Astrocyte of the cerebellum (primary cell): ENCODE measurements around the gene IGFN1.

Experiments used
- DNase-seq: peaks from one replicate; pipeline ENCODE4 v3.0.0-alpha.2; 2011; ENCODE audit warnings: low read depth
- H3K4me3 ChIP-seq: 2 replicates; pipeline ENCODE4 v1.5.1; 2011; ENCODE audit warnings: mild to moderate bottlenecking, low read depth, low read length, moderate library complexity
- in situ Hi-C: cut with HindIII; loops from 2 replicates; pipeline ENCODE4 v1.10.0; 2017; ENCODE audit warnings: low sequenced_read_pairs
- TF ChIP-seq, protein P1 (sequence below): IDR thresholded peaks from 2 replicates; pipeline ENCODE4 v1.5.1; 2012; ENCODE audit warnings: low read length, low read depth, moderate library complexity, mild to moderate bottlenecking; ENCODE audit errors: missing control alignments

The IGFN1 gene

GRCh38 chr1:201184307-201185122 is 6.1 kb upstream of the IGFN1 start:
- peak; percentile 60 for DNase-seq
- in situ Hi-C loops, result no loop called here
- TF ChIP-seq, protein P1, sequence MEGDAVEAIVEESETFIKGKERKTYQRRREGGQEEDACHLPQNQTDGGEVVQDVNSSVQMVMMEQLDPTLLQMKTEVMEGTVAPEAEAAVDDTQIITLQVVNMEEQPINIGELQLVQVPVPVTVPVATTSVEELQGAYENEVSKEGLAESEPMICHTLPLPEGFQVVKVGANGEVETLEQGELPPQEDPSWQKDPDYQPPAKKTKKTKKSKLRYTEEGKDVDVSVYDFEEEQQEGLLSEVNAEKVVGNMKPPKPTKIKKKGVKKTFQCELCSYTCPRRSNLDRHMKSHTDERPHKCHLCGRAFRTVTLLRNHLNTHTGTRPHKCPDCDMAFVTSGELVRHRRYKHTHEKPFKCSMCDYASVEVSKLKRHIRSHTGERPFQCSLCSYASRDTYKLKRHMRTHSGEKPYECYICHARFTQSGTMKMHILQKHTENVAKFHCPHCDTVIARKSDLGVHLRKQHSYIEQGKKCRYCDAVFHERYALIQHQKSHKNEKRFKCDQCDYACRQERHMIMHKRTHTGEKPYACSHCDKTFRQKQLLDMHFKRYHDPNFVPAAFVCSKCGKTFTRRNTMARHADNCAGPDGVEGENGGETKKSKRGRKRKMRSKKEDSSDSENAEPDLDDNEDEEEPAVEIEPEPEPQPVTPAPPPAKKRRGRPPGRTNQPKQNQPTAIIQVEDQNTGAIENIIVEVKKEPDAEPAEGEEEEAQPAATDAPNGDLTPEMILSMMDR, result peak; percentile 82
- no peak overlapping the region for H3K4me3 ChIP-seq

DNA sequence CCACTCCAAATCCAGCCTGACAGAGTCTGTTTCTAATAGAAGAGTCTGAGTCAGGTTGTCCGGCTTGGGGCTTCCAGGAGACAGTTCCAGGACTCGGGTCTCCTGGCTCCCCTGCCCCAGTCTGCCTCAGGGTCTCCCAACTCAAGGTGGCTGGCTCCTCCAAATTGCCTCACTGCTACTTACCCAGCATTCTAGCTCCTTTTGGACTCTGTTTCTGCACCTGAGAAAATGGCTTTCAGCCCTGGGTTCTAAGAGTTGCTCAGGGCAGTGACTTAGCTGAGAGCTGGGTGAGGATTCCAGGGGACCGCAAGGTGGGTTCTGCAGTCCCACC is 5.5 kb upstream of the IGFN1 start:
- in situ Hi-C loops, result no loop called here
- DNase-seq, result no peak
- TF ChIP-seq, protein P1, result no peak
- H3K4me3 ChIP-seq, result no peak overlapping the region

GRCh38 chr1:201185527-201186128 is 5.0 kb upstream of the IGFN1 start:
- in situ Hi-C loops, result no loop called here
- H3K4me3 ChIP-seq, result no peak overlapping the region
- DNase-seq, result no peak
- TF ChIP-seq, protein P1, result no peak

GRCh38 chr1:201186192-201186591 is 4.4 kb upstream of the IGFN1 start:
- no peak for DNase-seq
- TF ChIP-seq, protein P1, result no peak
- no peak overlapping the region for H3K4me3 ChIP-seq
- in situ Hi-C loops, result no loop called here

DNA sequence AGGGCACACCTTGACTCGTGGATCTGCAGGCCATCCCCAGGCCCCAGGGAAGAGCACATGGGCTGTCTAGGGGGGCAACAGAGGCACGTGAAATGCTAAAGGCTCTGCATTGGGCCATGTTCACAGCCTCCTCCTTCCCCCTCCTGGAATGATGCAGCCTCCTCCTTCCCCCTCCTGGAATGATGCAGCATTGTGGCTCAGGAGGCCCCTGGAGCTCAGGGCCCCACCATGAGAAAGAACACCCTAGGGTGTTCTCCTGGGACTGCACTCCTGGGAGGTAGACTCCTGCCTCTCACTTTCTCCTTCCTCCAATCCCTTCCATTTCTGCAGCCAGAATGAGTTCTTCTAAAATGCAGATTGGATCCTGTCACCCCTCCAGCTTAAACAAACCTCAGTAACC is 1.5 kb upstream of the IGFN1 start:
- no peak overlapping the region for H3K4me3 ChIP-seq
- in situ Hi-C loops, result no loop called here
- no peak for DNase-seq
- TF ChIP-seq, protein P1, result no peak

- H3K4me3 ChIP-seq, result no peak overlapping the region
- TF ChIP-seq, protein P1, result no peak
- in situ Hi-C loops, result no loop called here
- no peak for DNase-seq
Measured at GRCh38 chr1:201190005-201190404, 619 bp upstream of the IGFN1 start.
